ENCODE measurements around the gene SZT2.
"Not testable (repeated sequence)": the region's sequence is repeated elsewhere in the genome, so short reads cannot be mapped to it uniquely, and the experiment has no call there.

SZT2 gene

DNA sequence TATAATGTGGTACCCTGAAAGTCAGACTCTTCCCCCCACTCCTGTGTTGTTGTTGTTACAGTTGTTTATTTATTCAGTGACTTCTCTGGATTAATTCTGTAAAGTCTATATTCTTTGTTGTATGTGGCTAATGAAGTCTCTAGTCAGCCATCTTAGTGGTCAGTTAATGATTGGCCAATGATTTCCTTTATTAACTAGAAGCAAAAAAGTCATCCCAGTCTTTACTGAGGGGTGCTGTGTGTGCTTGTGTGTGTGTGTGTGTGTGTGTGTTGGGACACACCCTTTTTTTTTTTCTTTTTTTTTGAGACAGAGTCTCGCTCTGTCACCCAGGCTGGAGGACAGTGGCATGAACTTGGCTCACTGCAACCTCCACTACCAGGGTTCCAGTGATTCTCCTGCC lies 101.4 kb downstream of the SZT2 start:
- no peak for DNase-seq (ENCODE audit: low read depth in 2 of 2)

DNA sequence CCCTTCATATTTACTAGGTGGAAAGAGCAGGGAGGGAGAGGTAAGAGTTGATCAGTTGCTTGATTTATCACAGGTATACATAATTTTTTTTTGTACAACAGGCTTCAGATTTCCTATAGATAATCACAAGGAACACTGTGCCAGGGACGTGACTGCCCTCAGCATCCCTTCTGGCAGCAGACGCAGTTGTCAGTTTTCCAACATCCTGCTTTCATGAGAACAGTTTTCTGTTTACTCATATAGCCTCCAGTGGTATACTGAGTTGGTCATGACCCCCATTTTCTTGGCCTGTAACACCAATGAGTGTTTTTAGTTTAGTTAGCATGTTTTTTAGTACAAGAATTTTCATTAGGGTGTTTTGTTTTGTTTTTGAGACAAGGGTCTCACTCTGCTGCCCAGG lies 103.1 kb downstream of the SZT2 start:
- DNase-seq (ENCODE audit: low read depth in 2 of 2): no peak

- DNase-seq (ENCODE audit: low read depth in 2 of 2): no peak
Observed at GRCh38 chr1:43493661-43494450, 104.2 kb downstream of the SZT2 start.

DNA sequence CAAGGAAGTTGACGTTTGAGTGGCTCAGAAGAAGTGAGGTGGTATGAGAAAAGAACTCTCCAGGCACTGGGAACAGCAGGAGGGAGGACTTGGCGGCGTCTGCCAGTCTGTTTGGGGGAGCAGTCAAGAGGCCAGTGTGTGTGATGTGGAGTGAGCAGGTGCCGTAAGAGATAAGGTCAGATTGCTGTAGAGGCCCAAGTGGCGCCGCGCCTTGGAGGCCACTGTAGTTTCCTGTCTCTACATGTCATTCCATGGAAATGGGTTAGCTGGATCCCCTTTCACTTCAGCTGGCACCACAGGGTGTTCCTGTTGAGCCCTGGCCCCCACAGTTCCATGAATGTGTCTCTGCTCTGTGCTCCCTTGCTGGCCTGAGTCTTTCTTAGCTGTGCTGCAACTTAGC lies 105.5 kb downstream of the SZT2 start:
- no peak for DNase-seq (ENCODE audit: low read depth in 2 of 2)

DNA sequence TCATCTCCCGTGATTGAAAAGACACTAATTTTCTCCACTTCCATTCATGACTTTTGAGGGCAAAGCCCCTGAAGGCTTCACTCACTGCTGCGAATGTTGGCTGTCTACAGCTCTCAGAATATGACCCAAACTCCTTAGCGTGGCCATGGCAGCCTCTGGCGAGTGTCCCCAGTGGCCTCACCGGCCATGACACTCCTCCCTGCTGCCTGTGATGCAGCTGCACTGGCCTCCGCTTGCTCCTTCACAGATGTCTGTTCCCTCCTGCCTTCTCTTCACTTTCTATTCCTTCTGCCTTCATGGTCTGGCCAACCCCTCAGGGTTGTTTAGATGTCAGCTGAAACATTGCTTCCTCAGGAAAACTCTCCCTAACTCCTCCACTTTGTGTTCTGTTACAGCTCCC lies 110.2 kb downstream of the SZT2 start:
- DNase-seq (ENCODE audit: low read depth in 2 of 2): no peak

DNA sequence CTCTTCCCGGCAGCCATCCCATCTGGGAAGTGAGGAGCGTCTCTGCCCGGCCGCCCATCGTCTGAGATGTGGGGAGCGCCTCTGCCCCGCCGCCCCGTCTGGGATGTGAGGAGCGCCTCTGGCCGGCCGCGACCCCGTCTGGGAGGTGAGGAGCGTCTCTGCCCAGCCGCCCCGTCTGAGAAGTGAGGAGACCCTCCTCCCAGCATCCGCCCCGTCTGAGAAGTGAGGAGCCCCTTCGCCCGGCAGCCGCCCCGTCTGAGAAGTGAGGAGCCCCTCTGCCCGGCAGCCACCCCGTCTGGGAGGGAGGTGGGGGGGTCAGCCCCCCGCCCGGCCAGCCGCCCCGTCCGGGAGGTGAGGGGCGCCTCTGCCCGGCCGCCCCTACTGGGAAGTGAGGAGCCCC lies 112.1 kb downstream of the SZT2 start:
- DNase-seq (ENCODE audit: low read depth in 2 of 2): not testable (repeated sequence)

DNA sequence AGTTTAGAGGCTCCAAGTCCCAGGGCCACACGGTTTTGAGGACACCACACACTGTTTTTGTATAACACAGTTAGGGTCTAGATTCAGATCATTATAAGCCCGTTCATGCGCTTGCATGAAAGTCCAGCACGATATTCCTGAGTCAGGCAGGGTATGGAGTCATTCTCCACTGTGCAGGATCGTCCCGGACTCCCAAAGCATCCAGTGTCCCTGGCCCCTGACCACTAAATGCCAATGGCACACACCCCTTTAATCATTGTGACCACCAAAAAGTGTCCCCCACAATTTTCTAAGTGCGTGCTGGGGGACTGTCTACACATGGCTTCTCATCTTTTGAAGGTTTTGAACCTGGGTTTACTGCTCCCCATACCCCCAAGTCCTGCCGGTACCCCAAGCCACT lies 113.8 kb downstream of the SZT2 start:
- DNase-seq (ENCODE audit: low read depth in 2 of 2): no peak
